ENCODE results near the gene RSAD1. TPM values are rescaled to one million over a fixed set of nuclear protein-coding genes. Genes with fewer than 3 reads are reported as not detected.

Gene RSAD1
- total and polyA plus RNA-seq, 2 donors (not counting 3 experiments of a cell fraction or from before 2014, with no cell fraction given) = 20.3 to 35.5 TPM

DNA sequence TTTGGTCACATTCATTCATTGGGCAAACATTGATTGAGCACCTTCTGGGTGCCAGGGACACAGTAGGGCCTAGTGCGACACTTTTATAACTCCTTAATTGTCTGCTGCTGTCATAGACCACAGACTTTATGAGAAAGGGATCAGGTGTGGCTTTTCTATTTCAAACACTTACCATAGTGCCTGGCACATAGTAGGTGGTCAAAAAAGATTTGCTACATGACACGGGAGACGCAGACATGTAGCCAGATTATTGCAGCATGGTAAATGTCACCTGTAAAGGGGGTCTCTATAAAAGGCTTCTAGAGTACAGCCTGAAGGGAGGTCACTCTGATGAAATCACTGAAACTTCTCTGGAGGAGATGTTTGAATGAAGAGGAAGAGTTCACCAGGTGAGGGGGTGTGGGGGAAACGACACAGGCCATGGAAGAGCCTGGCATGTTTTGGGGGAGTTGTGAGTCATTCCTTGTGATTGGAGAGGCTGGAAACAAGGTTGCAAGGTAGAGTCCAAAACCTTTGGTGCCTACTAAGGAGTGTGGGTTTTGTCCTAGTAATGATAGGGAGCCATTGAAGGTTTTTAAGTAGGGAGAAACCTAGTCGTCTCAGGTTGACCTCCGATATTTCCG, 1.6 kb downstream of the RSAD1 start:
- TF ChIP-seq FOS (IDR thresholded peaks at IDR 0.05; ENCODE audit: borderline replicate concordance, insufficient read depth, low read length) (no peak), EZH2 (IDR thresholded peaks at IDR 0.05; ENCODE audit: borderline replicate concordance, low read depth, low read length, severe bottlenecking) (no peak), MYC (IDR thresholded peaks at IDR 0.05; ENCODE audit: low read depth, low read length) (no peak), POLR2AphosphoS5 (IDR thresholded peaks at IDR 0.05; ENCODE audit: insufficient read depth, low read depth, low read length) (no peak), GATA2 (IDR thresholded peaks at IDR 0.05; ENCODE audit: insufficient read depth, insufficient read length, low read depth, low read length) (no peak), JUN (IDR thresholded peaks at IDR 0.05; ENCODE audit: borderline replicate concordance, insufficient read depth, insufficient read length, low read depth) (no peak), POLR2A (IDR thresholded peaks at IDR 0.05; ENCODE audit: low read depth, low read length) (no peak)
- TF ChIP-seq, protein P1, sequence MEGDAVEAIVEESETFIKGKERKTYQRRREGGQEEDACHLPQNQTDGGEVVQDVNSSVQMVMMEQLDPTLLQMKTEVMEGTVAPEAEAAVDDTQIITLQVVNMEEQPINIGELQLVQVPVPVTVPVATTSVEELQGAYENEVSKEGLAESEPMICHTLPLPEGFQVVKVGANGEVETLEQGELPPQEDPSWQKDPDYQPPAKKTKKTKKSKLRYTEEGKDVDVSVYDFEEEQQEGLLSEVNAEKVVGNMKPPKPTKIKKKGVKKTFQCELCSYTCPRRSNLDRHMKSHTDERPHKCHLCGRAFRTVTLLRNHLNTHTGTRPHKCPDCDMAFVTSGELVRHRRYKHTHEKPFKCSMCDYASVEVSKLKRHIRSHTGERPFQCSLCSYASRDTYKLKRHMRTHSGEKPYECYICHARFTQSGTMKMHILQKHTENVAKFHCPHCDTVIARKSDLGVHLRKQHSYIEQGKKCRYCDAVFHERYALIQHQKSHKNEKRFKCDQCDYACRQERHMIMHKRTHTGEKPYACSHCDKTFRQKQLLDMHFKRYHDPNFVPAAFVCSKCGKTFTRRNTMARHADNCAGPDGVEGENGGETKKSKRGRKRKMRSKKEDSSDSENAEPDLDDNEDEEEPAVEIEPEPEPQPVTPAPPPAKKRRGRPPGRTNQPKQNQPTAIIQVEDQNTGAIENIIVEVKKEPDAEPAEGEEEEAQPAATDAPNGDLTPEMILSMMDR (IDR thresholded peaks at IDR 0.05; ENCODE audit: extremely low read depth in 1 of 2, insufficient read depth in 1 of 2, low read depth in 1 of 2, low read length in 2 of 2) = no peak
- TF ChIP-seq, protein P2, sequence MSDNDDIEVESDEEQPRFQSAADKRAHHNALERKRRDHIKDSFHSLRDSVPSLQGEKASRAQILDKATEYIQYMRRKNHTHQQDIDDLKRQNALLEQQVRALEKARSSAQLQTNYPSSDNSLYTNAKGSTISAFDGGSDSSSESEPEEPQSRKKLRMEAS (IDR thresholded peaks at IDR 0.05; ENCODE audit: insufficient read depth, insufficient read length) = no peak
- dilution Hi-C loops (cut with MboI; ENCODE audit: extremely low pct_ligation_motif_present, low sequenced_read_pairs) = no loop called here
- no peak overlapping the region for H3K9ac ChIP-seq (replicated peaks; ENCODE audit: extremely low read depth, insufficient read depth, low read length)
- no peak overlapping the region for H3K4me3 ChIP-seq (replicated peaks in 1 of 3; ENCODE audit: insufficient read depth in 1 of 3, low read depth in 1 of 3, low read length in 3 of 3)
- H3K79me2 ChIP-seq (ENCODE audit: control insufficient read depth, insufficient read depth, low read length) = peaks cover 8% of the 10 kb centered on the region
- intact Hi-C loops (cut with micrococcal nuclease) = loop anchor here (5.0 kb wide), 1 partner anchor 222 kb away; no protein-coding TSS in a partner anchor
- H3K9me1 ChIP-seq (replicated peaks; ENCODE audit: control insufficient read depth, extremely low read depth, insufficient read depth, low read length) = no peaks in the 10 kb centered on the region
- peaks cover 2 to 9% of the 10 kb centered on the region in 2 experiments for H3K36me3 ChIP-seq (ENCODE audit: control insufficient read depth in 2 of 2, extremely low read depth in 1 of 2, insufficient read depth in 2 of 2, low read length in 2 of 2)
- H2AFZ ChIP-seq (ENCODE audit: low read depth, low read length) = no peak overlapping the region
- POLR2A ChIA-PET = interaction anchor here (0.6 to 2.1 kb wide), 2 partner anchors 83 to 736 kb away, joined by 3 to 8 read pairs; partner anchors contain the start of gene LRRC59
- DNase-seq (ENCODE audit: low read depth, low spot score) (no peak), FAIRE-seq (no peak)
- H3K4me1 ChIP-seq (ENCODE audit: control insufficient read depth, extremely low read depth, insufficient read depth, low read length) = peaks cover 20% of the 10 kb centered on the region
- H3K4me2 ChIP-seq (ENCODE audit: insufficient read depth, low read length) = peak overlapping the region; percentile 67
- CTCF ChIA-PET = interaction anchor here (1.0 to 2.9 kb wide), 12 partner anchors 9 to 280 kb away, joined by 3 to 44 read pairs (median 4); partner anchors contain the start of genes CHAD and LRRC59
- H3K27ac ChIP-seq (ENCODE audit: insufficient read depth, low read depth, low read length) = no peak overlapping the region
- no peaks in the 10 kb centered on the region for H4K20me1 ChIP-seq (replicated peaks; ENCODE audit: control insufficient read depth, extremely low read depth, insufficient read depth, low read length)
- no peaks in the 10 kb centered on the region for H3K9me3 ChIP-seq (replicated peaks; ENCODE audit: control insufficient read depth, insufficient read depth, low read length)
- peaks cover 5 to 13% of the 10 kb centered on the region in 2 experiments for H3K27me3 ChIP-seq (ENCODE audit: control insufficient read depth in 2 of 2, insufficient read depth in 2 of 2, low read length in 2 of 2)
- BruUV-seq (replicated peaks) = no TSS peak
